GM20000 (cell line): ENCODE data around the gene ARHGAP22.

ENCODE experiments used
- DNase-seq: peaks from one replicate; pipeline ENCODE4 v3.0.0; 2012; ENCODE audit warnings: low spot score
- TF ChIP-seq, protein P1 (sequence below): IDR thresholded peaks from 2 replicates; pipeline ENCODE4 v1.5.1; 2012; ENCODE audit warnings: mild to moderate bottlenecking, control low read depth; ENCODE audit errors: extremely low read depth, missing control alignments

ARHGAP22 gene

DNA sequence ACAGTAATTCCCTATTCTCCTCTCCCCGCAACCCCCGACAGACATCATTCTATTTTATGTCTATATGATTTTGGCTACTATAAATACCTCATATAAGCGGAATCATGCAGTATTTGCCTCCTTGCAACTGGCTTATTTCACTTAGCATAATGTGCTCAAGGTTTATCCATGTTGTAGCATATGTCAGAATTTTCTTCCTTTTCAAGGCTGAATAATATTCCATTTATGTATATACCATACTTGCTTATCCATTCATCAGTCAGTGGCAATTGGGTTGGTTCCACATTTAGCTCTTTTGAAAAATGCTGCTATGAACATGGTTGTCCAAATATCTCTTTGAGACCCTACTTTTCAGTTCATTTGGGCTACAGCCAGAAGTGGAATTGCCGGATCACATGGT is 191.9 kb downstream of the ARHGAP22 start:
- no peak for DNase-seq
- TF ChIP-seq, protein P1, sequence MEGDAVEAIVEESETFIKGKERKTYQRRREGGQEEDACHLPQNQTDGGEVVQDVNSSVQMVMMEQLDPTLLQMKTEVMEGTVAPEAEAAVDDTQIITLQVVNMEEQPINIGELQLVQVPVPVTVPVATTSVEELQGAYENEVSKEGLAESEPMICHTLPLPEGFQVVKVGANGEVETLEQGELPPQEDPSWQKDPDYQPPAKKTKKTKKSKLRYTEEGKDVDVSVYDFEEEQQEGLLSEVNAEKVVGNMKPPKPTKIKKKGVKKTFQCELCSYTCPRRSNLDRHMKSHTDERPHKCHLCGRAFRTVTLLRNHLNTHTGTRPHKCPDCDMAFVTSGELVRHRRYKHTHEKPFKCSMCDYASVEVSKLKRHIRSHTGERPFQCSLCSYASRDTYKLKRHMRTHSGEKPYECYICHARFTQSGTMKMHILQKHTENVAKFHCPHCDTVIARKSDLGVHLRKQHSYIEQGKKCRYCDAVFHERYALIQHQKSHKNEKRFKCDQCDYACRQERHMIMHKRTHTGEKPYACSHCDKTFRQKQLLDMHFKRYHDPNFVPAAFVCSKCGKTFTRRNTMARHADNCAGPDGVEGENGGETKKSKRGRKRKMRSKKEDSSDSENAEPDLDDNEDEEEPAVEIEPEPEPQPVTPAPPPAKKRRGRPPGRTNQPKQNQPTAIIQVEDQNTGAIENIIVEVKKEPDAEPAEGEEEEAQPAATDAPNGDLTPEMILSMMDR, result no peak

DNA sequence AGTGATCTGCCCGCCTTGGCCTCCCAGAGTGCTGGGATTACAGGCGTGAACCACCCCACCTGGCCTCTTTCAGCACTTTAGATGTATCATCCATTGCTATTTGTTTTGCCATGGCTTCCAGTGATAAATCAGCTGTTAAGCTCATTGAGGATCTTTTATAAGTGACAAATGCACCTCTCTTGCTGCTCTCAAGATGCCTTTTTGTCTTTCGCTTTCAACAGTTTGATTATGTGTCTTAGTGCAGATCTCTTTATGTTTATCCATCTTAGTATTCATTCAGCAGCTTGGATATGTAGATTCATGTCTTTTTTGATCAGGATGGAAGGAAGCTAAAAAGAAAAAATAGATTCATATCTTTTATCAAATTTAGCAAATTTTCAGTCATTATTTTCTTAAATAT is 192.8 kb downstream of the ARHGAP22 start:
- DNase-seq, result no peak
- TF ChIP-seq, protein P1, result no peak

DNA sequence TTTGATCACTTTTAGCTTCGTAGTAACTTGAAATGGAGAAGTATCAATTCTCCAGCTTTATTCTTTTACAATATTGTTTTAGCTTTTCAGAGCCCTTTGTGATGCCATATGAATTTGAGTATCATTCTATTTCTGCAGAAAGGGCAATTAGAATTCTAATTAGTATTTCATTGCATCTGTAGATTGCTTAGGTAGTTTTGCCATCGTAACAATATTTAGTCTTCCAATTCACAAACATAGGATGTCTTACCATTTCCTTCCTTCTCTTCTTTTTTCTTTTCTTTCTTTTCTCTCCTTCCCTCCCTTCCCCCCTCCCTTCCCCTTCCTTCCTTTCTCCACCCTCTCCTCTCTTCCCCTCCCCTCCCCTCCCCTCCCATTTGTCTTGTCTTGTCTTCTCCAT is 193.4 kb downstream of the ARHGAP22 start:
- TF ChIP-seq, protein P1, result no peak
- DNase-seq, result no peak

DNA sequence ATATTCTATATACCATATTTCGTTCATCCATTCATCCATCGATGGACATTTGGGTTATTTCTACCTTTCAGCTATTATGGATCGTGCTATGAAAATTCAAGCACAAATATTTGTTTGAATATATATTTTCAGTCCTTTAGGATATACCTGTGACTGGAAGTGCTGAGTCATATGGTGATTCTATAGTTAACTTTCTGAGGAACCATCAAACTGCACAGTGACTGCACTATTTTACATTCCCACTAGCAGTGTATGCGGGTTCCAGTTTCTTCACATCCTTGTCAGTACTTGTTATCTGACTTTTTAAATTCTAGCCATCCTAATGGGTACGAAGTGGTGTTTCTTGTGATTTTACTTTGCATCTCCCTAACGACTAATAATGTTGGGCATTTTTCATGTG is 194.4 kb downstream of the ARHGAP22 start:
- TF ChIP-seq, protein P1, result no peak

DNA sequence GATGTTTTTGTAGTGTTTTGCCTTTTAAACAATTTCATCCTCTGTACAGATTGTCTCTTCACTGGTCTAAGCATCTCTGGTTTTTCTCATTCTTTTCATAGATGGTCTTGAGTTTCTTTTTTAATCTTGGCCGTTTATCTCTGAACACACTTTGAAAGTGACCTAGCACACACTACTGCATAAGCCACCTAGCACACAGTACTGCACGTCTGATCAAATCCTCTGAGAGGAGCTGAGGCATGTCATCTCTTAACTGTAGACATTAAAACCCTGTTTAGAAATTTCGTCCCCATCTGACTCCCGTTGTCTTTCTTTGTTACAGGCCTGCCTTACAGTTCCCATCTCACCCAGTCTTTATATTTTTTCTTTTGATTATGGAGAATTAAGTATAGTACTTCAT is 198.2 kb downstream of the ARHGAP22 start:
- DNase-seq, result no peak
- TF ChIP-seq, protein P1, result no peak

More for the DNA sequence above, 194.4 kb downstream of the ARHGAP22 start:
- DNase-seq, result no peak

DNA sequence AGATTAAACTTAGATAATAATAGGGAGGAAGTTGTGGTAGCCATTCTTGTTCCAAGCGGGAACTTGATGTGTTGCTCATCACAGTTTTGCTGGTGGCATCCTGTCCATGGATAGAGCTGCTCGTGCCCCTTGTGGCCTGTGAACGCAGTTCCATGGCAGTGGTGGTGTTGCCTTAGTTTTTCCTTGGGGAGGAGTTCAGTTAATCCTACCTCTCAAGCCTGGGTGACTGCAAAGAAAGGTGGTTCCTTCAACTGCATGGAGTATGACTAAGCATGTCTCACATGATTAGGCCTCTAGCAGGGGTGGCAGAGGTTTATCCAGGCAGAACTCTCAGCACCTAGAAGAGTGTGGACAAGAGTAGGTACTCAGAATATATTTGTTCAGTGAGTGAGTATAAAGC is 198.7 kb downstream of the ARHGAP22 start:
- TF ChIP-seq, protein P1, result no peak
- no peak for DNase-seq

DNA sequence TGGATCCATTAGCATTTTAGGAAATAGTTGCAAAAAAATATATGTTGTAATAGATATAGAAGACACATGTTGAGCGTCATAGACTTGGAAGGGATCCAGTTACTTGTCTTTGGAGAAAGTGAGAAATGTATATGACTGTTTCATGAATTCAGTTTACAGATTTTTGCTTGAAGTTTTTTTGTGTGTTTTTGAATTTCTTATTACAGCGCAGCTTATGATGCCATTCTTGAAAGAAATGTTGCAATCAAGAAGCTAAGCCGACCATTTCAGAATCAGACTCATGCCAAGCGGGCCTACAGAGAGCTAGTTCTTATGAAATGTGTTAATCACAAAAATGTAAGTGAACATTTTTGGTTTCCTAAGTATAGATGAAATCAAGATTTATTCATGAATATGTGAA is 200.2 kb downstream of the ARHGAP22 start:
- no peak for DNase-seq

More for the DNA sequence above, 200.2 kb downstream of the ARHGAP22 start:
- TF ChIP-seq, protein P1, result no peak
